Muscle layer of colon (tissue), 2 donors: ENCODE measurements around the gene RPH3AL.

ENCODE experiments used
- H3K27ac ChIP-seq: one replicate; pipeline ENCODE4 v1.7.0; 2013; ENCODE audit warnings: low read depth, mild to moderate bottlenecking, low read length, moderate library complexity
- H3K27me3 ChIP-seq, 2 donors: one replicate each; pipeline ENCODE4 v1.7.0; 2013; ENCODE audit warnings: low read length in 2 of 2, mild to moderate bottlenecking in 2 of 2; ENCODE audit not compliant: insufficient read depth in 2 of 2, control insufficient read depth in 1 of 2
- H3K36me3 ChIP-seq: one replicate; pipeline ENCODE4 v1.7.0; 2013; ENCODE audit warnings: mild to moderate bottlenecking, low read length; ENCODE audit not compliant: insufficient read depth
- H3K4me1 ChIP-seq: one replicate; pipeline ENCODE4 v1.7.0; 2013; ENCODE audit warnings: mild to moderate bottlenecking, low read length; ENCODE audit not compliant: insufficient read depth
- H3K4me3 ChIP-seq, 2 donors: one replicate each; pipeline ENCODE4 v1.7.0; 2013; ENCODE audit warnings: low read length in 2 of 2, low read depth in 1 of 2, mild to moderate bottlenecking in 1 of 2, moderate library complexity in 1 of 2
- H3K9ac ChIP-seq: one replicate; pipeline ENCODE4 v1.7.0; 2013; ENCODE audit warnings: low read length
- H3K9me3 ChIP-seq: one replicate; pipeline ENCODE4 v1.7.0; 2013; ENCODE audit warnings: mild to moderate bottlenecking, low read length
- donor health status: abdominal sarcoma.
- donor health status: Adenocarcinoma of cecum.

RPH3AL gene

DNA sequence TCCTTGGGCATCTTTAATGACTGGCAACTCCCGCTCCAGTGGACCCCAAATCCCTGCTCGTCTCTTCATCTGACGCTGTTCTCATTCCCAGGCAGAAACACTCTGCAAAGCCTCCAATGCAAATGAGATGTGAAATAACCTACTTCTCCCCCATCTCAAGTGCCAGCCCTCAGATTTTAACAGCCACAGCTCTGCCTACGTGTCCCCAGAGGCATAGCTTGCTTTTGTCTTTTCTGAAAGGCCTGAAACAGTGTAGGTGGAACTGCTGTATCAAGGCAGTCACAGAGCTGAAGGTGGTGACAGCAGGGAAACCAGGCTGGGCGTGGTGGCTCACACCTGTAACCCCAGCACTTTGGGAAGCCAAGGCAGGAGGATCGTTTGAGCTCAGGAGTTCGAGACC lies 14.7 kb downstream of the RPH3AL start:
- no peaks in the 10 kb centered on the region for H3K36me3 ChIP-seq
- H3K27me3 ChIP-seq, result no peaks in the 10 kb centered on the region
- no peak overlapping the region for H3K4me3 ChIP-seq
- H3K9me3 ChIP-seq, result no peaks in the 10 kb centered on the region
- H3K9ac ChIP-seq, result no peak overlapping the region
- no peak overlapping the region for H3K27ac ChIP-seq
- no peaks in the 10 kb centered on the region for H3K4me1 ChIP-seq

DNA sequence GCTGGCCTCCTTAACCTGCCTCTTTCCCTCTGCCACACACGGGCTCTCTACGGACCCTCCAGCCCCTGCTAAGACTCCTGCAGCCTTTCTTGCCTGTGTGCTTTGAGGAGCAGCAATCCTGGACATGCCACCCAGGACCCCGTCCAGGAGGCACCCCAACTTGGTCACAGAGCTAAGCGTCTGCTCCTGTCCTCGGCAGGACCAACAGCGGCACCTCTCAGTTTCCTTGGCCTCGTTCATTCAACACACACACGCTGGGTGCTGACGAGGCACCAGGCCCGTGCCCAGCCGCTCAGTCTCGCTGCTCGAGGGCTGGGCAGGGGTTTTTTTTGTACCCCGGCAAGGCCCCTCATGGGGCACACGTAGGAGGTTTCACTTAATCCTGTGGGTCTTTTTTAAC lies 15.2 kb downstream of the RPH3AL start:
- Histone ChIP-seq H3K4me3 (no peak overlapping the region), H3K27ac (no peak overlapping the region), H3K9me3 (no peaks in the 10 kb centered on the region), H3K4me1 (no peaks in the 10 kb centered on the region), H3K9ac (no peak overlapping the region), H3K27me3 (no peaks in the 10 kb centered on the region), H3K36me3 (no peaks in the 10 kb centered on the region)

DNA sequence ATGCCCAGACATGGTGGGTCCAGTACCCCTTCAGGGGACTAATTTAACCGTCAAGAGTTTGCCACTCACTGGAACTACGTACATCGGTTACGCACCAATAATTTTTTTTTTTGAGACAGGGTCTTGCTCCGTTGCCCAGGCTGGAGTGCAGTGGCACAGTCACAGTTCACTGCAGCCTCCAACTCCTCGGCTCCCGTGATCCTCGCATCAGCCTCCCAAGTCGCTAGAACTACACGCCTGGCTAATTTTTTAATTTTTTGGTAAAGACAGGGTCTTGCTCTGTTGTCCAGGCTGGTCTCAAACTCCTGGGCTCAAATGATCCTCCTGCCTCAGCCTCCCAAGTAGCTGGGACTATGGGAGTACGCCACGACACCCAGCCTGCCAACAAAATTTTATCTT lies 15.6 kb downstream of the RPH3AL start:
- H3K36me3 ChIP-seq, result no peaks in the 10 kb centered on the region
- no peaks in the 10 kb centered on the region for H3K27me3 ChIP-seq
- H3K9me3 ChIP-seq, result no peaks in the 10 kb centered on the region
- H3K4me3 ChIP-seq, result no peak overlapping the region
- H3K9ac ChIP-seq, result no peak overlapping the region
- no peak overlapping the region for H3K27ac ChIP-seq
- H3K4me1 ChIP-seq, result no peaks in the 10 kb centered on the region

DNA sequence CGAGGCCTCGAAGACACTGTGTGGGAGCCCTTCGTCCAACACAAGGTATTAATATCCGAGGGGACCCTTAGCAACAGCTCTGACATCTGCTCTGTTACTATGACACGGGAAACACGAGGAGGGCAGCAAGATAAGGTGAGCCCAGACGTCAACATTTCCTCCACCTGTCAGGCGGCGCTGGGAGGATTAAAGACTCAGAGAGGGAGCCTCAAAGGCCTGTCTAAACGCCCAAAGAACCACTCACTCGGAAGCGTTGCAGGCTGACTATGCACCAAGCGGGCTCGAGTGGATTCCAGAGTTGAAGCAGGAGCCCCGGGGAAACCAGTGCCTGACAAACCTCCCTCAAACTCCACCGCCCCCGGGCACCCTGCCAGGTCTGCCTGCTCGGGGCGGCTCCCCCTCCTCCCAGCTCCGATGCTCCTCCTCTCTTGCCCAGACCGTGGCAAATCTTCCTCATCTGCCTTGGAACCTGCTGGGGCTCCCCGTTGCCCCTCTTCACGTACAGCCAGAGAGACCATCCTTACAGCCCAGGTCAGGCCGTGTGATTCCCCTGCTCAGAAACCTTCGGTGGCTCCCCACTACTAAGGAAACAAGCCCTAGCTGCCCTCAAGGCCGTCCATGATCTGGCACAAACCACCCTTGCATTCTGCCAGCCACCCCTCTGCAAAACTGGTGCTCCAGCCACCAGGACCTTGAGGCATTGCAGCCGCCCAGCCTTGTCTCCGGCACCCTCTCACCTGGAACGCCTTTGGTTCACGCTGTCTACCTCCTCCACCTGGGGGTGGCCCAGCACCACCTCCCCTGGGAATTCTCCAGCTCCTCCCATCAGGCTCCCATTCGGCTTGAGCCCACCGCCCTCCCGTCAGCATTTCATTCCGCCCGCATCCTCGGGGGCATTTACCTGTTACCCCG lies 16.2 kb downstream of the RPH3AL start:
- Histone ChIP-seq H3K4me3 (no peak overlapping the region), H3K9ac (no peak overlapping the region), H3K9me3 (no peaks in the 10 kb centered on the region), H3K4me1 (no peaks in the 10 kb centered on the region), H3K27ac (no peak overlapping the region), H3K27me3 (no peaks in the 10 kb centered on the region), H3K36me3 (no peaks in the 10 kb centered on the region)

DNA sequence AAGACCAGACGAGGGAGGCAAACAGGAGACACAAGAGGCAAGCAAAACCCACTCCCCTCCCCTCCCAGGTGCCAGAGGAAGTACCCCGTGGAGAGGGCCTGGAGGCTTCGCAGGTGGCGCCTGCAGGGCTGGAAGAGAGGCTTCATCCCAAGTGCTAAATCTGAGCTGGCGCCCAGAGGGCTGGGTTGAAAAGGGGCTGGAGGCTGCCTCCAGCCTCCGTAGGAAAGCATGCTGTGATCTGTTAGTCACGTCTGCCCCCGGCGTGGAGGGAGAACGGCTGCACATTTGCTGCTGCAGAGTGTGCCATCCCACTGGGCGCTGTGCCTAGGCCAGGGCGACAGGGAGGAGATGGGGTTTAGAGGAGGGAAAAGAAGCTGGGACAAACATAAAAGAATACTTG lies 16.9 kb downstream of the RPH3AL start:
- Histone ChIP-seq H3K9ac (no peak overlapping the region), H3K27me3 (no peaks in the 10 kb centered on the region)

DNA sequence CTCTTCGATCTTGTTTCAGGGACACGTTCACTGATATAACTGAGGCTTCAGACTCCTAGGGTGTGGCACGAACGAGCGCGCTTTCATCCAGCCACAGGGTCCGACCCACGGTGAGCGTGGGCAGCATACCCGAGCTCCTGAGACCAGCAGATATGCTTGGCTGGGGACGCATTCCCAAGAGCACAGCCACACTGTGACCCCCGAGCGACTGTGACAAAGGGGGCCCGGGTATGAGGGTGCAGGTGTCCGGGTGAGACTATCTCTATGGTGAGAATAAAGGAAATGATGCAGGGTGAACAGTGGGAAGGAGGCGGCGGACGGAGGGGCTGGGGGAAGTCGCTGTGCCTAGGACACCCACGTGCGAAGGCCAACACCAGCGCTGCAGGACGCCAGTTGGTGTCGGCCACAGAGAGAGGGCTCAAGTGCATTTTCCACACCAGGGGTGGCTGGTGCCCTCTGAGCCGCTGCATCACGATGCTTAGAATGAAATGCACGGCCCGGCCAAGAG lies 17.6 kb downstream of the RPH3AL start:
- H3K9ac ChIP-seq, result no peak overlapping the region
- H3K4me3 ChIP-seq, result peak overlapping the region in 1 of 2 donors; percentile 9
- H3K27ac ChIP-seq, result no peak overlapping the region

More for the DNA sequence above, 16.9 kb downstream of the RPH3AL start:
- Histone ChIP-seq H3K27ac (no peak overlapping the region), H3K4me1 (peaks cover 3% of the 10 kb centered on the region), H3K36me3 (no peaks in the 10 kb centered on the region), H3K4me3 (peak overlapping the region in 1 of 2 donors; percentile 9), H3K9me3 (no peaks in the 10 kb centered on the region)

DNA sequence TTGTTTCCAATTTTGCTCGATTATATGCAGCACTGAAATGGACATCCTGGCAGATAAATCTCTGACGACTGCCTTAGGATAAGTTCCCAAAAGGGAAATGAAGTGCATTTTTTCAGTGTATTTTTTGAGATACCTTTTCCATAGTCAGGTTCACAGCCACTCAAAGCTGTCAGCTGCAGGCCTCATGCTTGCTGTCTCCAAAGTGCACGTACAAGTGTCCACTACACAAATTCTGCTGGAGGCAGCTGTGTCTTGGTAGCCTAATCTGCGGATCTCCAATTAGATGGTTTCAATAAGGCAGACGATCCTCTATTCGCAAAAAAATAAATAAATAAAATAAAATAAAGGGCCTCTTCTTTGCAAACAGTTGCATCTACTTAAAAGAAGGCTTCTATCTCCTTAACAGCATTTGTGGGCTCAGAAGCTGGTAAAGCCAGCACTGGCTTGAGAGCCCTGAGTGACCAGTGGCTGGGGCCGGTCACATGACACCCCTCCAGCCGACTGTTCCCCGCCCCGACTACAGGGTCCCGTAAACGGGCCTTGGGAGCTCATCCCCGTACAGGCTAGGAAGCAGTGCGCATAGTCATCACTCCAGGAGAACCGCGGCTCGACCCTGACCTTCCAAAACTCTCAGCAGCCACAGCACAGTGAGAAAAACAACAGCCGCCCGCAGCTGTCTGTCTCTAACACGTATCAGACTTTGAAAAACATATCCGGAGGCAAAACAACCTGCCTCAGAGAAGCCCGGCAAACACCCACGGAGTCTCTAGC lies 18.8 kb downstream of the RPH3AL start:
- no peak overlapping the region for H3K9ac ChIP-seq
- H3K4me3 ChIP-seq, result peak overlapping the region in 1 of 2 donors; percentile 47
- peak overlapping the region; percentile 13 for H3K27ac ChIP-seq

More for the DNA sequence above, 17.6 kb downstream of the RPH3AL start:
- Histone ChIP-seq H3K4me1 (peaks cover 5% of the 10 kb centered on the region), H3K9me3 (no peaks in the 10 kb centered on the region), H3K27me3 (no peaks in the 10 kb centered on the region), H3K36me3 (no peaks in the 10 kb centered on the region)

DNA sequence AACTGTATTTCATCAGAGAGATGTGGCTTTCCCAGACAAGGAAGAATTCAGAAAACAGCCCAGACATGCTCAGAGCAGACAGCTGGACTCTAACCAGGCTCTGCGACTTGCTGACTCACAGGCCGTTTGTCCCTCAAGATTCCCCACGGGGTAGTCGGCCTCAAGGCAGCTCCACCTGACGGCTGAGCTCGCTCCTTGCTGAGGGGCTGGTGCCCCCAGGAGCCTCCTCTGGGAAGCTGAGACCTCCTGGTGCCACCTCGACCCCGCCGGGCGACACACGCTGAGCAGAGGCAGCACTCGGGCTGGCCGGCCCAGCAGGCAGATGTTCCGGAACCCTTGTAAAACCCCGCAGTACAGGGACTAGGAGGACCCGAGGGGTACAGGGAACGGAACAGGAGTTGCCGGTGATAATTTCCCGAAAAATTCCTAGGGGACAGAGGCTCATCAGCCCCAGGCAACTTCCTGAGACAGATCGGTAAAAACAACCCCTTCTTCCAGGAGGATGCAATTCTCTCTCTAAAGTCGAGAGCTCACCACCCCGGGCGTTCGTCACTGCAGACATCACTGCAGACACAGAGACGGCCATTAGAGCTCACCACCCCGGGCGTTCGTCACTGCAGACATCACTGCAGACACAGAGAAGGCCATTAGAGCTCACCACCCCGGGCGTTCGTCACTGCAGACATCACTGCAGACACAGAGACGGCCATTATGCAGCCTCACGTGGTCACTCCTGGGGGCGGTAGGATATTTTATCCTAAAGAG lies 19.9 kb downstream of the RPH3AL start:
- H3K36me3 ChIP-seq, result no peaks in the 10 kb centered on the region
- H3K9me3 ChIP-seq, result no peaks in the 10 kb centered on the region
- peak overlapping the region; percentile 68 for H3K27ac ChIP-seq
- no peak overlapping the region for H3K9ac ChIP-seq
- no peaks in the 10 kb centered on the region for H3K27me3 ChIP-seq
- peaks cover 5% of the 10 kb centered on the region for H3K4me1 ChIP-seq
- peak overlapping the region in 1 of 2 donors; percentile 32 for H3K4me3 ChIP-seq

More for the DNA sequence above, 18.8 kb downstream of the RPH3AL start:
- Histone ChIP-seq H3K4me1 (peaks cover 5% of the 10 kb centered on the region), H3K9me3 (no peaks in the 10 kb centered on the region), H3K27me3 (no peaks in the 10 kb centered on the region), H3K36me3 (no peaks in the 10 kb centered on the region)

DNA sequence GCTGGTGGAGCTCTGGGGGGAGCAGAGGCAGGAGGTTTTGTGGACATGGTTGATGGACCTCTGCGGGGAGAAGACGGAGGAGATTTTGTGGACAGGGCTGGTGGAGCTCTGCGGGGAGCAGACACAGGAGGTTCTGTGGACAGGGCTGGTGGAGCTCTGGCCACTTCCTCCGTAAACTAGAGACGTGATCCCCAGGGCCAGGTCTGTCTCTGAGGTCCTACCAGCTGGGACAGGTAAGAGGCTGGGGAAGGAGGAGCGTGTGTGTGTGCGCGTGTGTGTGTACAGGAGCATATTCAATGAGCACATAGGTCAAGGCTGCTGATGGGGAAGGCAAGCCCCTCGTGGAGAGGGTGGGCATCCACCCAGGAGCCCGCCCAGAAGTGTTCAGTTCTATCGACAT lies 20.6 kb downstream of the RPH3AL start:
- Histone ChIP-seq H3K36me3 (no peaks in the 10 kb centered on the region), H3K4me1 (peaks cover 5% of the 10 kb centered on the region), H3K4me3 (peak overlapping the region in 1 of 2 donors; percentile 32), H3K27me3 (no peaks in the 10 kb centered on the region), H3K9ac (peak overlapping the region; percentile 33), H3K9me3 (no peaks in the 10 kb centered on the region), H3K27ac (peak overlapping the region; percentile 68)

DNA sequence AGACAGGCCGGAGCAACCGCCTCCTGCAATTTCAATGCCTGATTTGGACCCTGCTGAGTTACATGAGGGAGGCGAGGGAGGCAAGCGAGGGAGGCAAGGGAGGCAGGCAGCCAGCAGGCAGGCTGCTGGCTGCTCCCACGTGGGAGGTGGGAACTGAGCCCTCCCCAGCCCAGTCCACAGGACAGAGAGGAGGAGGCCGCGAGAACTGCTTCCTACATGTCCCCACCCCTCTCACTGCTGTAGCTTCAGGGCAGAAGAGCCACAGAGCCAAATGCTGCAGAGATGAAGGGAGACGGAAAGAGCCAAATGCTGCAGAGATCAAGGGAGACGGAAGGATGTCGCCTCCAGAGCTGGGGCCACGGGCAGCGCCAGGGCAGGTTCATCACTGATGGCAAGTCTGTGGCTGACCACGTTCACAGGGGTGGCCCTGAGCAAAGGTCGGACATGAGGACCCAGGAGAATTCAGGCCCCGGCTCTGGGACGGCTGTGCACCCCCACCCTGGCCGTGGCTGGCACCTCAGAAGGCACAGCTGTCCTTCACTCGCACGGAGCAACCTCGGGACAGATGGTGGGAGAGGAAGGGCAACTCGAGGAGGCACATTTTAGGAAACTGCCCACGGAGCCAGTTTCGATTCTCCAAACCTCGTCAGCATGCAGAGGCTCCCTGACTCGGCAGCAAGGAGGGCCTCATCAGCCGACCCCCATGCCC lies 21.5 kb downstream of the RPH3AL start:
- H3K36me3 ChIP-seq, result no peaks in the 10 kb centered on the region
- H3K4me3 ChIP-seq, result peak overlapping the region in 1 of 2 donors; percentile 27
- peak overlapping the region; percentile 33 for H3K9ac ChIP-seq
- peaks cover 5% of the 10 kb centered on the region for H3K4me1 ChIP-seq
- no peaks in the 10 kb centered on the region for H3K9me3 ChIP-seq
- H3K27ac ChIP-seq, result peak overlapping the region; percentile 68
- no peaks in the 10 kb centered on the region for H3K27me3 ChIP-seq
